MM.1S (cell line): ENCODE measurements around the gene PAQR5.

Source experiments
- DNase-seq: peaks from one replicate; pipeline ENCODE4 v3.0.0-alpha.2; 2015
- H2AFZ ChIP-seq: fragments of 300-600 bp; sonication (generic); 2 replicates; pipeline ENCODE4 v1.6.0; 2016; ENCODE audit warnings: antibody characterized with exemption, low read length
- H3F3A ChIP-seq: fragments of 300-600 bp; sonication (generic); 2 replicates; pipeline ENCODE4 v1.6.1; 2016; ENCODE audit warnings: mild to moderate bottlenecking, antibody characterized with exemption, low read length, moderate library complexity, mixed read lengths; ENCODE audit not compliant: insufficient read depth
- H3K27ac ChIP-seq: fragments of 300-600 bp; sonication (generic); 2 replicates; pipeline ENCODE4 v1.5.1; 2016; ENCODE audit warnings: mild to moderate bottlenecking, low read length
- H3K27me3 ChIP-seq: fragments of 300-600 bp; sonication (generic); replicated peaks from 2 replicates; pipeline ENCODE4 v1.6.0; 2016; ENCODE audit warnings: low read length; ENCODE audit not compliant: insufficient read depth
- H3K36me3 ChIP-seq: fragments of 300-600 bp; sonication (generic); replicated peaks from 2 replicates; pipeline ENCODE4 v1.6.1; 2016; ENCODE audit warnings: mild to moderate bottlenecking, low read length, mixed read lengths; ENCODE audit not compliant: insufficient read depth
- H3K4me1 ChIP-seq: fragments of 300-600 bp; sonication (generic); 2 replicates; pipeline ENCODE4 v1.6.1; 2016; ENCODE audit warnings: low read length, mixed read lengths
- H3K4me2 ChIP-seq: fragments of 300-600 bp; sonication (generic); 2 replicates; pipeline ENCODE4 v1.6.0; 2016; ENCODE audit warnings: low read depth, low read length
- H3K4me3 ChIP-seq: fragments of 300-600 bp; sonication (generic); 2 replicates; pipeline ENCODE4 v1.5.1; 2016; ENCODE audit warnings: low read length, mixed read lengths
- H3K79me2 ChIP-seq: fragments of 300-600 bp; sonication (generic); 2 replicates; pipeline ENCODE4 v1.6.1; 2016; ENCODE audit warnings: mixed run types, low read length, mixed read lengths
- H3K9ac ChIP-seq: fragments of 300-600 bp; sonication (generic); 2 replicates; pipeline ENCODE4 v1.6.1; 2016; ENCODE audit warnings: low read length, mixed read lengths
- H3K9me2 ChIP-seq: fragments of 300-600 bp; sonication (generic); replicated peaks from 2 replicates; pipeline ENCODE4 v1.6.1; 2016; ENCODE audit warnings: mild to moderate bottlenecking, low read length, mixed read lengths; ENCODE audit not compliant: insufficient read depth
- H3K9me3 ChIP-seq: fragments of 300-600 bp; sonication (generic); replicated peaks from 2 replicates; pipeline ENCODE4 v1.6.1; 2016; ENCODE audit warnings: mild to moderate bottlenecking, low read length, mixed read lengths; ENCODE audit not compliant: insufficient read depth
- H4K20me1 ChIP-seq: fragments of 300-600 bp; sonication (generic); 2 replicates; pipeline ENCODE4 v1.6.1; 2016; ENCODE audit warnings: mild to moderate bottlenecking, low read length, moderate library complexity, mixed read lengths; ENCODE audit not compliant: insufficient read depth
- CTCF ChIP-seq: fragments of 300-600 bp; sonication (generic); IDR thresholded peaks from 2 replicates; pipeline ENCODE4 v1.5.1; 2016; ENCODE audit warnings: antibody characterized with exemption, low read length, mixed read lengths
- EZH2 ChIP-seq: fragments of 300-600 bp; sonication (generic); optimal IDR thresholded peaks from 2 replicates; pipeline ENCODE3; 2017; ENCODE audit warnings: low read depth, mild to moderate bottlenecking, antibody characterized with exemption, low read length, mixed read lengths
- EZH2phosphoT487 ChIP-seq: fragments of 300-600 bp; sonication (generic); IDR thresholded peaks from 2 replicates; pipeline ENCODE4 v1.6.1; 2018; ENCODE audit warnings: antibody characterized with exemption, low read length

The PAQR5 gene

GRCh38 chr15:69456208-69457166, 157.8 kb downstream of the PAQR5 start:
- no peak overlapping the region for H3K4me2 ChIP-seq

More at GRCh38 chr15:69456208-69457166, 157.8 kb downstream of the PAQR5 start:
- Histone ChIP-seq H3K9me3 (no peaks in the 10 kb centered on the region), H3K9ac (no peak overlapping the region), H3K36me3 (peaks cover 26% of the 10 kb centered on the region), H3K4me1 (peaks cover 6% of the 10 kb centered on the region; the same call in 1 of the 2 replicates), H3K79me2 (peaks cover 32% of the 10 kb centered on the region), H4K20me1 (peaks cover 40% of the 10 kb centered on the region), H2AFZ (no peak overlapping the region), H3F3A (peaks cover 71% of the 10 kb centered on the region), H3K4me3 (no peak overlapping the region), H3K27ac (no peak overlapping the region), H3K9me2 (no peaks in the 10 kb centered on the region), H3K27me3 (no peaks in the 10 kb centered on the region)
- TF ChIP-seq EZH2phosphoT487 (no peak), EZH2 (no peak), CTCF (no peak)
- no peak for DNase-seq
